Activated CD8-positive, alpha-beta memory T cell treated with anti-CD3 and anti-CD28 coated beads for 36 hours (primary cell): Measurements from ENCODE around the gene TLNRD1. TPM values are rescaled to one million over a fixed set of nuclear protein-coding genes. Genes with fewer than 3 reads are reported as not detected.

Source experiments
- CTCF ChIA-PET: fragments of 350-600 bp; sonication (Branson Sonifier 250); formaldehyde crosslinking; loops from one replicate; lab custom pipeline; 2021; ENCODE audit warnings: antibody characterized with exemption; lab: Charles Lee
- POLR2A ChIA-PET: fragments of 350-600 bp; sonication (Branson Sonifier 250); formaldehyde crosslinking; loops from one replicate; lab custom pipeline; 2021; ENCODE audit warnings: antibody characterized with exemption; lab: Charles Lee
- total RNA-seq, 2 experiments: library from RNA; stranded (reverse); gene quantifications; one replicate each; pipeline ENCODE4 v1.2.3, GENCODE V29; 2021

Gene TLNRD1
- total RNA-seq, 2 experiments from 2014 or later, result 37.4 to 37.8 TPM

DNA sequence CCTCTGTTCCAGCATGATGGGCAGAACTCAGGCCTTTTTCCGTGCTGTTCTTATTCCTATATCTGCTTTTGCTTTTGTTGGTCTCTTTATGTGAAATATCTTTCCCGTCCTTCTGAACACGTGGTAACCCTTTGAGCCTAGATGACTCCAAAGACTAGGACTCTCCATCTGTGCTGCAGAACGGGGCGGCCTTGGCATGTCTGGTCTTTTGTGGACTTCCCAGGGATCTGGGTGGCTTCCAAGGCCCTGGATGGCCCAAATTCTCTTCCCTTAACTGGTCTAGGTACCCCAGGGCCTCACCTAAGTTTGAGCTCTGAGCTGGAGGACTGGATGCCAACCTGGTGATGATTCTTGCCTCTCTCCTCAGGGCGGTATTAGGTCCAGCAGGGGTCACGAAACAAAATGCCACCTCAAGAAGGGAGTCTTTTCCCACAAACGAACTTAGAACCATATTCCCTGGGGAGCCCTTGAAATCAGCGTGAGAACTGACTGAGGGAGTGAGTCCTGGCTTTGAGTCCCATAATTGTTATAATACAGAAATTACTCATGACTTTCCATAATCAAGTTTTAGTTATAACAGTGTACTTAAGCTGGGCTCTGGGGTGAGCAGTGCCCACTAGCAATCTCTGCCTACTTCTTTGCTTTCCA, 13.8 kb downstream of the TLNRD1 start:
- ChIA-PET POLR2A (no interaction called here), CTCF (no interaction called here)

GRCh38 chr15:81015621-81016488, 15.1 kb downstream of the TLNRD1 start:
- ChIA-PET CTCF (no interaction called here), POLR2A (no interaction called here)

DNA sequence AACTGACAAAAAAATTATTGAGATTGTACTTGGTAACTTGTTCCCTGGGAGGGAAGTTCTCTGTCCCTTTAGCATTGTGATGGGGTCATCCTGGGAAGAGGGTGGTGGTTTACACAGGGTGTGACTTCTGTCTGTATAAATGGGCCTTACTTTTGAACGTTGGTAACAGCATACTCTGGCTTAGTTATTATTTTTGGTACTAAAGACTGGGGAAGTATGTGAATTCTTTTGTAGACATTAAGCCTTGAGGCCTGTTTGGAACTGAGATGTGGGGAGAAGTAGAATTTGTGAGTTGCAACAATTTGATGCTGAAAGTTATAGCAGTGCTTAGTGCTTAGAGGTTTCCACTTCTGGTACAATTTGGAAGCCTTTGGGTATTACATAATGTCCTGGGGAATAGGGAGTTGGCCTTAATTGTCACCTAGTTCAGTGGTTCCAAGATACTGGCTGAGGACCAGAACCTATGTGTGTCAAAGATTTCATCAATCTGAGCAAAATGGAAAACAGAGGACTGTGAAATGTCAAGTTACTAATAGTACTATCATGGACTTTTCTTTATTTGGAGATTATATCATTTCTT, 15.9 kb downstream of the TLNRD1 start:
- ChIA-PET CTCF (no interaction called here), POLR2A (no interaction called here)

DNA sequence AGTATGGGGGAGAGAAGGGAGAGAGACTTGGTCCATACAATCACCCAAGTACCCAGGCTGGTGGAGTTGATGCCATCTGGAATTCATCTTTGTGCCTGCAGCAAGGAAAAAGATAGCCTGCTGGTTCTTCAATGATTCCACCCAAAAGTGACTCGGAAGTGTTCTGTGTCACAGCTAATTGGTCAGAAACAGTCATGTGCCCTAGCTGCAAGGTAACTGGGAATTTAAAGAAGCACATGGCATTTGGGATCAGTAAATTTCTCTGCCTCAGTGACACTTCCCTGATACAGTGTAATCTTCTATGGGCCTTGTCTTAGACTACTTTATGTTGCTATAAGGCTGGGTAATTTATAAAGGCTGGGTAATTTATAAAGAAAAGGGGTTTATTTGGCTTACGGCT, 17.5 kb downstream of the TLNRD1 start:
- CTCF ChIA-PET, result interaction anchor here (0.7 kb wide), 1 partner anchor 17 kb away, joined by 3 read pairs; no protein-coding TSS in a partner anchor

DNA sequence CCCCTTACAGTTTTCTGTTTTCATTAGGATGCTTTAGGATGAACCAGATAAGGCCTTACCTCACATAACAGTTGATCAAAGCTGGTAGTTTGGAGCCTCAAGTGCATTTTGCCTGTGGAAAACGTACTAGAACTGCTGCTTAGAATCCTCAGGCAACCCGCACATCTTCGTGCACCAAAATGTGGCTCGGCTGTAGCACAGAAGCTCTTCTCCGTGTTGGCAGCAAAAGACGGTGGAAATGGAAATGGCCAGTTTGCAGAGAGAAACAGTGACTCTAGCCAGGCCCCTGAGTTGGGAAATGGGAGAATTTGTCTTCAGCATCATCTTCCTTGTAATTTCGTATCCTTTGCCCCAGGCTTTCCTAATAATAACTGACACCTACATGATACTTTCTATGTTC, 20.6 kb downstream of the TLNRD1 start:
- POLR2A ChIA-PET, result no interaction called here
- CTCF ChIA-PET, result no interaction called here

More for the DNA sequence above, 17.5 kb downstream of the TLNRD1 start:
- POLR2A ChIA-PET, result no interaction called here

DNA sequence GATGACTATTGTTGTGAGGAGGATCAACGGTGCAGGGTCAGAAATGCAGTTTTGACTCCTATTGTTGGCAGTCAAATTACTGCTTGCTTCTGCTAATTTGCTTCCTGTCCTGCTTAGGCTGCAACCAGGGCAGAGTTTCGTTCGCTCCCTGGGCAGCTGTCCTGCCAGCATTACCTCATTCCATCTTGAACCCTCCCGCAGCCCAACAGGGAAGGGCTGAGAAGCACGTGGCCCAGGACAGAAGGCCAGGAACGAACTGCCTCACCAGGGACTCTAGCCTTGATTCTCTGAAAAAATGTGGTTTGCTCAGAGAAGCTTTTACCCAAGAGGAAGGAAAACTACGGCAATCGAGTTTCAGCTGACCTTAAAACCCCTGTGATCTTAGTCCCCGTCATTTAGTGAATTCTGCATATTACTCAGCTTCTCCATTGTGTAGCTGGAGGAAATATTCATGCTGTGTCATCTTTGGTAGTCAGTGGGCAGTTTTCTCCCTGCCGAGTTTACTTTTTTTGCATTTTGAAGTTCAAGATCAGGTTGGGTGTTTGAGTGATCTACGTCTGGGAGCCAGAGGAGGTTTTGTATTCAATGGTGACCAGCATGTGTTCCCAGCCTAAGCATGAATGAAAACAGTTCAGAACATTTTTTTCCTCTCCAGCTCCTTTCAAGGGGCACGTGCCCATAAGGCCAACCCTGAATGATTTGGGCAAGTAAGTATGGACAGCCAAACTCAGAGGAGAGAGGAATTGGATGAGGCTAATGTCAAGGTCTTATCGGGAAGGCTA, 23.0 kb downstream of the TLNRD1 start:
- CTCF ChIA-PET, result interaction anchor here (1.3 kb wide), 1 partner anchor 243 kb away, joined by 4 read pairs; no protein-coding TSS in a partner anchor
- POLR2A ChIA-PET, result interaction anchor here (1.7 kb wide), 1 partner anchor 23 kb away, joined by 14 read pairs; the partner anchor contains the start of gene TLNRD1

- POLR2A ChIA-PET, result interaction anchor here (1.7 kb wide), 1 partner anchor 24 kb away, joined by 14 read pairs; the partner anchor contains the start of gene TLNRD1
- CTCF ChIA-PET, result interaction anchor here (1.3 kb wide), 1 partner anchor 242 kb away, joined by 4 read pairs; no protein-coding TSS in a partner anchor
These were observed 23.6 kb downstream of the TLNRD1 start for GRCh38 chr15:81024265-81024872.

DNA sequence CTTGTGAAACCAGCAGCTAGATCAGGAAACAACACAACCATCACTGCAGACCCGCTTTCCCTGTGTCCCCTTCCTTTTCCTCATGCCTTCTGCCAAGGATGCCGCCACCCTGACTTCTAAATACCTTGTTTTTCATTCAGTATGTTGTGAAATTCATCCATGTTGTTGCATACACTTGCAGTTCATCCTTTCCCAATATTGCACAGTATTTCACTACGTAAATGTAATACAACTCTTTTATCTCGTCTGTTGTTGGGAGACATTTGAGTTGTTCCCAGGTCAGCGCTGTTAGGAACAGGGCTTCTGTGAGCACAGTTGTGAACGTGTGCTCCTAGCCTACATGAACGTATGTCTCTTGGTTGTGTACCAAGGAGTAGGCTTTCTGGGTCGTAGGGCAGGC, 24.2 kb downstream of the TLNRD1 start:
- ChIA-PET CTCF (interaction anchor here (1.3 kb wide), 1 partner anchor 241 kb away, joined by 4 read pairs; no protein-coding TSS in a partner anchor), POLR2A (interaction anchor here (1.7 kb wide), 1 partner anchor 24 kb away, joined by 14 read pairs; the partner anchor contains the start of gene TLNRD1)

DNA sequence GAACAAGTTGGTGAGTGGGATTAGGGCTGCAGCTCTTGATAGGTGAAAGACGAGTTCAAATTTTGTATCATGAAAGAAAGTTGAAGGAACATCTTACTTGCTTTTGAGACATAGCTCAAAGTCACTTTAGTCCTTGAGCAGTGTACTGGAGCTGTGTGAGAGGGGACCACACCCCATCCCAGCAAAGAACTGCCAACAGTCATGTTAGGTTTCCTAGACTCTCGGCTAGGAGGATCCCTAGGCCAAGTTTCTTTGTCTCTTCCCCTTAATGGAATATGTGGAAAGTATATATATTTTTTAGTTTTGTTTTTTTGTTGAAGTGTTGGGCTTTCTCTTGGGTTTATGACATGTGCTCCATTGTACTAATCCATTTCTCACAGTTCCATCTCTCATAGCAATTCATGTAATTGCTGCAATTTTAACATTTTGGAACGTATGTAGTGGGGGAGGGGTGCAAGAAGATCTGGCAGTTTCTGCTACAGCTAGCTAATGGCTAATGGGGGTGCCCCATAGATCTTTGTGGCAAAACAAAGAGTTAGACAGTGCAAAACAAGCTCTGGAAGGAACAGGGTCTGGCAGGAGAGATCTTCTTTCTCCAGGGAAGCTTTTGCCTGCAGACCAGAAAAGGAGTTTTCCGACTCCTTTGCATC, 25.1 kb downstream of the TLNRD1 start:
- ChIA-PET POLR2A (interaction anchor here (0.7 kb wide), 1 partner anchor 24 kb away, joined by 3 read pairs; no protein-coding TSS in a partner anchor), CTCF (interaction anchor here (0.9 to 1.2 kb wide), 3 partner anchors 35 to 240 kb away, joined by 4 read pairs; no protein-coding TSS in a partner anchor)

GRCh38 chr15:81026836-81027599, 26.3 kb downstream of the TLNRD1 start:
- ChIA-PET POLR2A (no interaction called here), CTCF (interaction anchor here (0.9 to 1.2 kb wide), 3 partner anchors 36 to 239 kb away, joined by 4 read pairs; no protein-coding TSS in a partner anchor)

- ChIA-PET POLR2A (no interaction called here), CTCF (no interaction called here)
These were observed 28.9 kb downstream of the TLNRD1 start for GRCh38 chr15:81029414-81030300.

- POLR2A ChIA-PET, result no interaction called here
- CTCF ChIA-PET, result no interaction called here
These were observed 29.6 kb downstream of the TLNRD1 start for GRCh38 chr15:81030301-81030750.

GRCh38 chr15:81031203-81031602, 30.5 kb downstream of the TLNRD1 start:
- ChIA-PET CTCF (interaction anchor here (0.5 kb wide), 1 partner anchor 32 kb away, joined by 3 read pairs; no protein-coding TSS in a partner anchor), POLR2A (no interaction called here)

- ChIA-PET POLR2A (no interaction called here), CTCF (no interaction called here)
These were observed 31.6 kb downstream of the TLNRD1 start for GRCh38 chr15:81032355-81032754.

- ChIA-PET POLR2A (no interaction called here), CTCF (no interaction called here)
These were observed 32.1 kb downstream of the TLNRD1 start for GRCh38 chr15:81032818-81033217.

GRCh38 chr15:81033508-81033907, 32.8 kb downstream of the TLNRD1 start:
- ChIA-PET POLR2A (no interaction called here), CTCF (no interaction called here)
